Breast epithelium (tissue), 3 donors: ENCODE data around the gene TUBA1C.

Source experiments
- CTCF ChIP-seq, 3 donors: fragments of 450-650 bp; IDR thresholded peaks; one replicate each; pipeline ENCODE4 v1.5.1; 2016 to 2017; ENCODE audit warnings: antibody characterized with exemption in 3 of 3, mild to moderate bottlenecking in 3 of 3, moderate library complexity in 3 of 3
- POLR2A ChIP-seq: fragments of 450-650 bp; IDR thresholded peaks from one replicate; pipeline ENCODE4 v1.6.1; 2016; ENCODE audit warnings: antibody characterized with exemption, mild to moderate bottlenecking, moderate library complexity
- POLR2AphosphoS5 ChIP-seq, 3 donors: sonication (generic); formaldehyde crosslinking; IDR thresholded peaks; one replicate each; pipeline ENCODE4 v1.6.1; 2017; ENCODE audit warnings: antibody characterized with exemption in 3 of 3

GRCh38 chr12:49219417-49220026, 45.4 kb upstream of the TUBA1C start:
- TF ChIP-seq CTCF (IDR thresholded peaks at IDR 0.05) (no peak), POLR2AphosphoS5 (IDR thresholded peaks at IDR 0.05) (no peak), POLR2A (no peak)
